ENCODE results near the gene ARIH1. TPM values are rescaled to one million over a fixed set of nuclear protein-coding genes. Genes with fewer than 3 reads are reported as not detected.
"Not testable (repeated sequence)": the region's sequence is repeated elsewhere in the genome, so short reads cannot be mapped to it uniquely, and the experiment has no call there.

Gene ARIH1
- 51.1 and 54.9 TPM in 2 replicates for total RNA-seq

GRCh38 chr15:72473614-72474465 lies at the start of gene ARIH1:
TSS of gene ARIH1 (plus strand) at chr15:72474330. CDS start at chr15:72474640, 310 bp downstream.
- TF ChIP-seq CTCF (IDR thresholded peaks at IDR 0.05; ENCODE audit: insufficient read depth, low read length, poor library complexity, severe bottlenecking) = peak; percentile 40
- DNase-seq (ENCODE audit: low read depth) = peak; percentile 59
- Histone ChIP-seq H3K4me3 (ENCODE audit: low read depth, low read length) (peak within 1 kb of the TSS; percentile 89), H3K27me3 (ENCODE audit: control insufficient read depth, insufficient read depth, low read length) (no peaks in the 10 kb centered on the region), H3K36me3 (ENCODE audit: control insufficient read depth, insufficient read depth, low read length) (no peaks in the 10 kb centered on the region)

- TF ChIP-seq CTCF (IDR thresholded peaks at IDR 0.05; ENCODE audit: insufficient read depth, low read length, poor library complexity, severe bottlenecking) = no peak
- no peaks in the 10 kb centered on the region for H3K36me3 ChIP-seq (ENCODE audit: control insufficient read depth, insufficient read depth, low read length)
- H3K27me3 ChIP-seq (ENCODE audit: control insufficient read depth, insufficient read depth, low read length) = peaks cover 2% of the 10 kb centered on the region
- H3K4me3 ChIP-seq (ENCODE audit: low read depth, low read length) = no peak overlapping the region
- no peak for DNase-seq (ENCODE audit: low read depth)
Measured at GRCh38 chr15:72426753-72427152, 47.4 kb upstream of the ARIH1 start.

- Histone ChIP-seq H3K27me3 (ENCODE audit: control insufficient read depth, insufficient read depth, low read length) (no peaks in the 10 kb centered on the region), H3K4me3 (ENCODE audit: low read depth, low read length) (no peak overlapping the region), H3K36me3 (ENCODE audit: control insufficient read depth, insufficient read depth, low read length) (no peaks in the 10 kb centered on the region)
- no peak for TF ChIP-seq CTCF (IDR thresholded peaks at IDR 0.05; ENCODE audit: insufficient read depth, low read length, poor library complexity, severe bottlenecking)
- no peak for DNase-seq (ENCODE audit: low read depth)
Measured at GRCh38 chr15:72437650-72438316, 36.3 kb upstream of the ARIH1 start.

- not testable (repeated sequence) for DNase-seq (ENCODE audit: low read depth); H3K27me3 ChIP-seq (ENCODE audit: control insufficient read depth, insufficient read depth, low read length); H3K4me3 ChIP-seq (ENCODE audit: low read depth, low read length); H3K36me3 ChIP-seq (ENCODE audit: control insufficient read depth, insufficient read depth, low read length)
Measured at GRCh38 chr15:72442848-72443247, 31.3 kb upstream of the ARIH1 start.

GRCh38 chr15:72445426-72445825 lies 28.7 kb upstream of the ARIH1 start:
- no peak overlapping the region for H3K4me3 ChIP-seq (ENCODE audit: low read depth, low read length)
- no peaks in the 10 kb centered on the region for H3K27me3 ChIP-seq (ENCODE audit: control insufficient read depth, insufficient read depth, low read length)
- DNase-seq (ENCODE audit: low read depth) = no peak
- no peak for TF ChIP-seq CTCF (IDR thresholded peaks at IDR 0.05; ENCODE audit: insufficient read depth, low read length, poor library complexity, severe bottlenecking)
- no peaks in the 10 kb centered on the region for H3K36me3 ChIP-seq (ENCODE audit: control insufficient read depth, insufficient read depth, low read length)

GRCh38 chr15:72450805-72451204 lies 23.3 kb upstream of the ARIH1 start:
- DNase-seq (ENCODE audit: low read depth) = no peak
- Histone ChIP-seq H3K27me3 (ENCODE audit: control insufficient read depth, insufficient read depth, low read length) (no peaks in the 10 kb centered on the region), H3K4me3 (ENCODE audit: low read depth, low read length) (no peak overlapping the region), H3K36me3 (ENCODE audit: control insufficient read depth, insufficient read depth, low read length) (no peaks in the 10 kb centered on the region)
- no peak for TF ChIP-seq CTCF (IDR thresholded peaks at IDR 0.05; ENCODE audit: insufficient read depth, low read length, poor library complexity, severe bottlenecking)
